BE2C (cell line): ENCODE results near the gene ISLR2. TPM values are rescaled to one million over a fixed set of nuclear protein-coding genes. Genes with fewer than 3 reads are reported as not detected.
"Not testable (repeated sequence)": the region's sequence is repeated elsewhere in the genome, so short reads cannot be mapped to it uniquely, and the experiment has no call there.

ENCODE experiments used
- DNase-seq: peaks from one replicate; pipeline ENCODE4 v3.0.0-alpha.2; 2020
- H3K27me3 ChIP-seq: fragments of 250-450 bp; sonication (Bioruptor Pico); 2 replicates; pipeline ENCODE4 v1.5.1; 2020; ENCODE audit warnings: mild to moderate bottlenecking
- H3K36me3 ChIP-seq: fragments of 250-450 bp; sonication (Bioruptor Pico); 2 replicates; pipeline ENCODE4 v1.5.1; 2020; ENCODE audit warnings: mild to moderate bottlenecking
- H3K4me1 ChIP-seq: fragments of 250-450 bp; sonication (Bioruptor Pico); 2 replicates; pipeline ENCODE4 v1.5.1; 2020
- H3K4me3 ChIP-seq: 2 replicates; pipeline ENCODE4 v1.5.1; 2011; ENCODE audit warnings: low read depth, low read length
- H3K9me3 ChIP-seq: fragments of 250-450 bp; sonication (Bioruptor Pico); 2 replicates; pipeline ENCODE4 v1.5.1; 2020
- CTCF ChIP-seq: IDR thresholded peaks from 2 replicates; pipeline ENCODE4 v1.5.1; 2012; ENCODE audit warnings: mild to moderate bottlenecking, low read depth, low read length
- polyA plus RNA-seq: library from polyadenylated mRNA; unstranded; fragments of >200 nt; gene quantifications from one replicate; pipeline ENCODE4 v1.2.1, GENCODE V29; 2012; ENCODE audit warnings: low read depth, missing spikeins; ENCODE audit not compliant: insufficient read length, insufficient read depth

ISLR2 gene
- polyA plus RNA-seq = 4.2 TPM

GRCh38 chr15:74130155-74130848 is at the start of gene ISLR2:
TSS of gene ISLR2 (plus strand) at chr15:74130586. CDS start at chr15:74132755, 2,169 bp downstream.
- H3K9me3 ChIP-seq = no peaks in the 10 kb centered on the region
- no peak for TF ChIP-seq CTCF
- H3K27me3 ChIP-seq = no peaks in the 10 kb centered on the region
- peak within 1 kb of the TSS; percentile 29 for H3K4me3 ChIP-seq
- no peaks in the 10 kb centered on the region for H3K36me3 ChIP-seq
- H3K4me1 ChIP-seq = peaks cover 11% of the 10 kb centered on the region
- peak; percentile 39 for DNase-seq

- H3K9me3 ChIP-seq, H3K27me3 ChIP-seq, H3K4me3 ChIP-seq, H3K36me3 ChIP-seq, H3K4me1 ChIP-seq, DNase-seq: not testable (repeated sequence)
These were observed 47.9 kb upstream of the ISLR2 start, which contains the start of gene GOLGA6A for GRCh38 chr15:74082450-74082849. TSS of gene GOLGA6A (minus strand) at chr15:74082550. CDS start at chr15:74082509, 41 bp downstream.

DNA sequence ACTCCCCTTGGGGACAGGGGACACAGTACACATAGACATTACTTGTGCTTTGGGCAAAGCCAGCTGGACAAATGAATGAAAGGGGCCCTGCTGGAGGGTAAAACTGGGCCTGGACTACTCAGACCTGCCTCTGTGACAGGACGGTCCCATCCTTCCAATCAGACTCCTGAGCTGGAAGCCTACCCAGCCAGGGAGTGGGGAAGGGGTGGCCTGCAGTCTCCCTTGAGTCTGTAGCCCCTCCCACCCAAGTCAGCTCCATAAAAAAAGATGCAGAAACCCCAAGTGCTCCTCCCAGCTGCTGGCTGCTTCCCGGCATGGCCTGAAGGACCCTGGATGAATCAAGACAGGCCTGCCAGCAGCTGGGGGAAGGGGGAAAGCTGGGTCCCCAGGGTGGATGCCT is 35.8 kb upstream of the ISLR2 start:
- not testable (repeated sequence) for H3K9me3 ChIP-seq, H3K36me3 ChIP-seq, H3K27me3 ChIP-seq, DNase-seq, H3K4me3 ChIP-seq, H3K4me1 ChIP-seq

GRCh38 chr15:74095610-74096009 is 34.8 kb upstream of the ISLR2 start:
- not testable (repeated sequence) for H3K27me3 ChIP-seq, H3K4me3 ChIP-seq, H3K4me1 ChIP-seq, H3K9me3 ChIP-seq, H3K36me3 ChIP-seq, DNase-seq

GRCh38 chr15:74096753-74097474 is 33.5 kb upstream of the ISLR2 start:
- DNase-seq, H3K9me3 ChIP-seq, H3K27me3 ChIP-seq, H3K4me1 ChIP-seq, H3K4me3 ChIP-seq, H3K36me3 ChIP-seq: not testable (repeated sequence)

- H3K27me3 ChIP-seq, H3K36me3 ChIP-seq, H3K9me3 ChIP-seq, H3K4me1 ChIP-seq: not testable (repeated sequence)
- peak overlapping the region; percentile 48 for H3K4me3 ChIP-seq
- peak; percentile 94 for DNase-seq
These were observed 30.2 kb upstream of the ISLR2 start for GRCh38 chr15:74099963-74100733.

DNA sequence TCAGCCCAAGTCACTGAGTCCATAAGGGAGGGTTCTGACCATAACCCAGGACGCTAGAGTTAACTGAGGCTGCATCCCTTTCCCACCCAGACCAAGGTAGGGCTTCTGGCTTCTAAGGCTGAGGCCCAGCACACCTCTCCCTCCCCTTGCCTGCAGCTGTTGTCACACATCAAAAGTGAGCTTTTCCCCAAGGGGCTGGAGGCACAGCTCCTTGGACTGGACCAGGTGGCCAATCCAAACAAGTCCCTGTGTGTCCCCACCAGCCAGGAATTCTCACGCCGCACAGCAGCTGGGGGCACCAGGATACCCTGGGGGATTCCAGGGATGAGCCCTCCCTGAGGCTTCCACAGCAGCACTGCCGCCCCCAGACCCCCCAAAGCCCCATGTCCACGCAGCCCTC is 22.3 kb upstream of the ISLR2 start:
- DNase-seq = no peak
- Histone ChIP-seq H3K4me3 (no peak overlapping the region), H3K36me3 (no peaks in the 10 kb centered on the region)

DNA sequence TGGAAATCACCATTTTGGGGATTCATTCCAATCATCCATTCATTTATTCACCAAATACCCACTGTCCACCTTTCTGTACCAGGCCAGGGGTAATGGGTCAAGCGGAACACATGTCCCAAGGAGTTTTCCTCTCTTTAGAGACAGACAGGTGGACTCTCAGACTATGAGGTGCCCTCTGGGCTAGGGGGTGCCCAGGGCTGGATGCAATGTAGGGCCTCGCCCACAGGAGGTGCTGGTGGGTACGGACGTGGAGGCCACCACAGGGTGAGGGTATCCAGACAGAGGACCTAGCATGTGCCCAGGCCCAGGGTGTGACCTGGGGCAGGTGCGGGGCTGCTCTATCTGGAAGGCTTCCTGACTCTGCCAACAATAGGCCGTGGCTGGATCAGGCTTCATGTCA is 21.8 kb upstream of the ISLR2 start:
- H3K9me3 ChIP-seq, DNase-seq, H3K4me3 ChIP-seq, H3K27me3 ChIP-seq, H3K4me1 ChIP-seq, H3K36me3 ChIP-seq: not testable (repeated sequence)
- TF ChIP-seq CTCF = peak; percentile 18

More for the DNA sequence above, 22.3 kb upstream of the ISLR2 start:
- no peak for TF ChIP-seq CTCF
- H3K27me3 ChIP-seq = no peaks in the 10 kb centered on the region
- no peaks in the 10 kb centered on the region for H3K9me3 ChIP-seq
- no peaks in the 10 kb centered on the region for H3K4me1 ChIP-seq
